ENCODE results near the gene PRKCA.

PRKCA gene

DNA sequence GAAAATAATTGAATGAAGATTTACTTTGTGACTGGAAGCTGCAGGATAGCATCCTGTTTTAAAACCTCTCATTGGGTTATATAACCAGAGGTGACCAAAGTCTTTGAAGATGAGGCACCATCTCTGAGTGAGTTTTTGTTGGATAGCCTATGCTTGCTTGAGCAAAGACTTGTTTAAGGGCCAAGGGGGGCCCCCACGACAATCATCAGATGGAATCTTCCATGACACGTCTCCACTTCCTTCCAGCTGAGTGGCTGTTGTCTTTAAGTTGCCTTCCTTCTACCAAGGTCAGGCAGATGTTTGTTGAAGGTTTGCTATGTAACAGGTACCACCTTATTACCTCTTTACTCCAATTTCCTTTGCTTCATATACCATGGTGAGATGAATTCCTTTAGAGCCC is 188.8 kb downstream of the PRKCA start:
- Histone ChIP-seq H3K27ac (replicated peaks; ENCODE audit: low read length) (no peak overlapping the region), H2BK120ac (ENCODE audit: low read depth, low read length) (no peak overlapping the region), H3K4me1 (ENCODE audit: control insufficient read depth in 2 of 2, insufficient read depth in 1 of 2, low read depth in 1 of 2, low read length in 2 of 2) (peaks cover 8 to 10% of the 10 kb centered on the region in 2 donors), H2BK15ac (ENCODE audit: low read length) (no peak overlapping the region), H3K4ac (ENCODE audit: low read length) (no peak overlapping the region), H3K9ac (ENCODE audit: low read depth, low read length, poor library complexity) (no peak overlapping the region), H4K91ac (ENCODE audit: low read depth, low read length, poor library complexity) (no peak overlapping the region), H3K9me3 (replicated peaks in 1 of 2; ENCODE audit: control insufficient read depth in 2 of 2, insufficient read depth in 1 of 2, low read depth in 1 of 2, low read length in 2 of 2) (no peaks in the 10 kb centered on the region), H3K14ac (ENCODE audit: low read length) (no peak overlapping the region), H3K23ac (ENCODE audit: low read depth, low read length, poor library complexity) (no peak overlapping the region), H2AFZ (ENCODE audit: low read length) (no peak overlapping the region), H3K36me3 (replicated peaks in 1 of 2; ENCODE audit: control insufficient read depth in 2 of 2, insufficient read depth in 2 of 2, low read length in 2 of 2) (no peaks in the 10 kb centered on the region), H2BK12ac (ENCODE audit: low read length) (no peak overlapping the region), H3K79me1 (ENCODE audit: low read depth, low read length) (no peaks in the 10 kb centered on the region), H3K27me3 (ENCODE audit: control insufficient read depth in 3 of 3, insufficient read depth in 3 of 3, low read depth in 1 of 3, low read length in 3 of 3) (no peaks in the 10 kb centered on the region), H4K8ac (ENCODE audit: low read depth, low read length) (no peak overlapping the region), H2AK5ac (ENCODE audit: low read depth, low read length) (no peak overlapping the region), H3K4me2 (ENCODE audit: insufficient read depth, low read length, poor library complexity, severe bottlenecking) (no peak overlapping the region), H2BK5ac (ENCODE audit: low read length) (no peak overlapping the region), H3K4me3 (ENCODE audit: low read length in 2 of 2) (no peak overlapping the region), H3K18ac (ENCODE audit: low read length) (no peak overlapping the region)
- WGBS, 2 donors (ENCODE audit: extremely low coverage in 2 of 2, insufficient read length in 2 of 2, insufficient replicate concordance in 1 of 2) = no CpG with 5 or more reads among the region's 2 CpGs
- no peak for DNase-seq (ENCODE audit: low spot score)

DNA sequence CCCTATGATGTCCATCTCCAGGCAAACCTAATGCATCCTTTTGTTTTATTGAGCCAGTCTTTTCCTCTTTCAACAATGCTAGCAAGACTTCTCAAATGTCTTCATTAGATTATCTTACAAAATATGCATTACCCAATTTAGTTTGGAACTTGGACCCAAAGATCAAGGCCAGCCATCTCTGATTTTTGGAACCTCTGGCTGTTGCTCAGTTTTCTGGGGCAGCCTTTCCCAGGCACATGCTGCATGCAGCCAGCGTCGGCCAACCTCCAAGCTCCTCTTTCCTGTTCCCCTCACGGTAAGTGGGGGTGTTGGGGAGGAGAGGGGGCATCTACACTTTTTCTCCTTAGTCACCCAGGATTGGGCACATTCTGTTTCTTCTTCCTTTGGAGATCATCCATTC is 189.3 kb downstream of the PRKCA start:
- Histone ChIP-seq H2BK12ac (ENCODE audit: low read length) (no peak overlapping the region), H2AFZ (ENCODE audit: low read length) (no peak overlapping the region), H2BK120ac (ENCODE audit: low read depth, low read length) (no peak overlapping the region), H3K27me3 (ENCODE audit: control insufficient read depth in 3 of 3, insufficient read depth in 3 of 3, low read depth in 1 of 3, low read length in 3 of 3) (no peaks in the 10 kb centered on the region), H3K9me3 (replicated peaks in 1 of 2; ENCODE audit: control insufficient read depth in 2 of 2, insufficient read depth in 1 of 2, low read depth in 1 of 2, low read length in 2 of 2) (no peaks in the 10 kb centered on the region), H2AK5ac (ENCODE audit: low read depth, low read length) (no peak overlapping the region), H3K4me3 (ENCODE audit: low read length in 2 of 2) (no peak overlapping the region), H3K18ac (ENCODE audit: low read length) (no peak overlapping the region), H3K4me1 (ENCODE audit: control insufficient read depth in 2 of 2, insufficient read depth in 1 of 2, low read depth in 1 of 2, low read length in 2 of 2) (peaks cover 8 to 10% of the 10 kb centered on the region in 2 donors), H3K27ac (replicated peaks; ENCODE audit: low read length) (no peak overlapping the region), H3K79me1 (ENCODE audit: low read depth, low read length) (no peaks in the 10 kb centered on the region), H3K14ac (ENCODE audit: low read length) (no peak overlapping the region), H3K4ac (ENCODE audit: low read length) (no peak overlapping the region), H3K23ac (ENCODE audit: low read depth, low read length, poor library complexity) (no peak overlapping the region), H2BK15ac (ENCODE audit: low read length) (no peak overlapping the region), H3K9ac (ENCODE audit: low read depth, low read length, poor library complexity) (no peak overlapping the region), H3K4me2 (ENCODE audit: insufficient read depth, low read length, poor library complexity, severe bottlenecking) (no peak overlapping the region), H4K8ac (ENCODE audit: low read depth, low read length) (no peak overlapping the region), H4K91ac (ENCODE audit: low read depth, low read length, poor library complexity) (no peak overlapping the region), H3K36me3 (replicated peaks in 1 of 2; ENCODE audit: control insufficient read depth in 2 of 2, insufficient read depth in 2 of 2, low read length in 2 of 2) (no peaks in the 10 kb centered on the region), H2BK5ac (ENCODE audit: low read length) (no peak overlapping the region)
- WGBS, 2 donors (ENCODE audit: extremely low coverage in 2 of 2, insufficient read length in 2 of 2, insufficient replicate concordance in 1 of 2) = no CpG with 5 or more reads among the region's 3 CpGs
- no peak for DNase-seq (ENCODE audit: low spot score)

DNA sequence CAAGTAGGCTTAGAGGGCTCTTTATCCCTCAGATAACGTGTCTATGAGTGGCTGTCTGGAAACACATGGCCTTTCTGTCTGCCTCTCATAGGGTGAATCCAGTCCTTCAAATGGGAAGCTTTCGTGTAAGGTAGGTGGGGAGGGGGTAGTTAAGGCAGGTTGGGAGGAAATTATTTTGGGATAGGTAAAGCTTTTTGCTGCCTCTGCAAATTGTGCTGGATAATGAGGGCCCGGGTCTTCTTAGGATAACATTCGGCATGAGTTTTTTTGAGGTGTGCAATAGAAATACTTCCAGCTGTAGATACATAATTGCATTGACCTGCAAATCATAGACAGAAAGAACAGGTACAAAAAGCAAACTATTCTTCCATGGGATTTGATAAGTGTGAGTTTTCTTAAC is 189.7 kb downstream of the PRKCA start:
- no peak overlapping the region for H2BK120ac ChIP-seq (ENCODE audit: low read depth, low read length)
- H3K27me3 ChIP-seq (ENCODE audit: control insufficient read depth in 3 of 3, insufficient read depth in 3 of 3, low read depth in 1 of 3, low read length in 3 of 3) = no peaks in the 10 kb centered on the region
- peaks cover 8 to 10% of the 10 kb centered on the region in 2 donors for H3K4me1 ChIP-seq (ENCODE audit: control insufficient read depth in 2 of 2, insufficient read depth in 1 of 2, low read depth in 1 of 2, low read length in 2 of 2)
- H4K8ac ChIP-seq (ENCODE audit: low read depth, low read length) = no peak overlapping the region
- no peak overlapping the region for H4K91ac ChIP-seq (ENCODE audit: low read depth, low read length, poor library complexity)
- H2BK5ac ChIP-seq (ENCODE audit: low read length) = no peak overlapping the region
- no peak overlapping the region for H2AFZ ChIP-seq (ENCODE audit: low read length)
- no peak overlapping the region for H2BK15ac ChIP-seq (ENCODE audit: low read length)
- H3K9ac ChIP-seq (ENCODE audit: low read depth, low read length, poor library complexity) = no peak overlapping the region
- H3K4me2 ChIP-seq (ENCODE audit: insufficient read depth, low read length, poor library complexity, severe bottlenecking) = no peak overlapping the region
- H3K14ac ChIP-seq (ENCODE audit: low read length) = no peak overlapping the region
- H2BK12ac ChIP-seq (ENCODE audit: low read length) = no peak overlapping the region
- H2AK5ac ChIP-seq (ENCODE audit: low read depth, low read length) = no peak overlapping the region
- no CpG with 5 or more reads among the region's 4 CpGs for WGBS, 2 donors (ENCODE audit: extremely low coverage in 2 of 2, insufficient read length in 2 of 2, insufficient replicate concordance in 1 of 2)
- no peak overlapping the region for H3K27ac ChIP-seq (replicated peaks; ENCODE audit: low read length)
- H3K23ac ChIP-seq (ENCODE audit: low read depth, low read length, poor library complexity) = no peak overlapping the region
- no peaks in the 10 kb centered on the region for H3K79me1 ChIP-seq (ENCODE audit: low read depth, low read length)
- DNase-seq (ENCODE audit: low spot score) = no peak
- no peak overlapping the region for H3K18ac ChIP-seq (ENCODE audit: low read length)
- no peaks in the 10 kb centered on the region for H3K9me3 ChIP-seq (replicated peaks in 1 of 2; ENCODE audit: control insufficient read depth in 2 of 2, insufficient read depth in 1 of 2, low read depth in 1 of 2, low read length in 2 of 2)
- no peak overlapping the region for H3K4ac ChIP-seq (ENCODE audit: low read length)
- no peaks in the 10 kb centered on the region for H3K36me3 ChIP-seq (replicated peaks in 1 of 2; ENCODE audit: control insufficient read depth in 2 of 2, insufficient read depth in 2 of 2, low read length in 2 of 2)
- no peak overlapping the region for H3K4me3 ChIP-seq (ENCODE audit: low read length in 2 of 2)

DNA sequence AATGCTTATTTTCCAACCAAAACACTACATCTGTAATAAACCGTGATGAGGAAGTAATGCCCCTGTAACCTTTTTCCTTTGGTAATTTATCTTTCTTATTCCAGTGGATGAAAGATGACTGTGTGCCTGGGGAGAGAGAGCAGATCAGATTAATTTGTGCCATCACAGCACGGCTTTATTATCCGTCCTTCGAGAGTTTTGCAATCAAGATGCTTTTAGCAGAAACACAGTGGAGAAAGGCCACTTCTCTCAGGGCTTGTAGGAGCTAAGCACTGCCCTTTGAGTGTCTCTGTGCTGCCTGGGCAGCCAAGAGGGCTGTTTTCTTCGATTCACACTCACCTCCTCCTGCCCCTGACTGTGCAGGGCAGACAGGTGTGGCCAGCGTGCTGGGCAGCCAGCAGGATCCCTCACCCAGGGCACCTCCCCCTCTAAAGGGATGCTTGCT is 190.2 kb downstream of the PRKCA start:
- H3K18ac ChIP-seq (ENCODE audit: low read length) = no peak overlapping the region
- no peak for DNase-seq (ENCODE audit: low spot score)
- WGBS, 2 donors (ENCODE audit: extremely low coverage in 2 of 2, insufficient read length in 2 of 2, insufficient replicate concordance in 1 of 2) = no CpG with 5 or more reads among the region's 6 CpGs
- no peaks in the 10 kb centered on the region for H3K36me3 ChIP-seq (replicated peaks in 1 of 2; ENCODE audit: control insufficient read depth in 2 of 2, insufficient read depth in 2 of 2, low read length in 2 of 2)
- peaks cover 8 to 10% of the 10 kb centered on the region in 2 donors for H3K4me1 ChIP-seq (ENCODE audit: control insufficient read depth in 2 of 2, insufficient read depth in 1 of 2, low read depth in 1 of 2, low read length in 2 of 2)
- H4K91ac ChIP-seq (ENCODE audit: low read depth, low read length, poor library complexity) = no peak overlapping the region
- no peak overlapping the region for H3K4me3 ChIP-seq (ENCODE audit: low read length in 2 of 2)
- H2AK5ac ChIP-seq (ENCODE audit: low read depth, low read length) = no peak overlapping the region
- H3K27me3 ChIP-seq (ENCODE audit: control insufficient read depth in 3 of 3, insufficient read depth in 3 of 3, low read depth in 1 of 3, low read length in 3 of 3) = no peaks in the 10 kb centered on the region
- H2BK5ac ChIP-seq (ENCODE audit: low read length) = no peak overlapping the region
- H2BK120ac ChIP-seq (ENCODE audit: low read depth, low read length) = no peak overlapping the region
- no peak overlapping the region for H3K14ac ChIP-seq (ENCODE audit: low read length)
- H3K27ac ChIP-seq (replicated peaks; ENCODE audit: low read length) = no peak overlapping the region
- no peaks in the 10 kb centered on the region for H3K79me1 ChIP-seq (ENCODE audit: low read depth, low read length)
- no peak overlapping the region for H4K8ac ChIP-seq (ENCODE audit: low read depth, low read length)
- H2BK15ac ChIP-seq (ENCODE audit: low read length) = no peak overlapping the region
- H3K9ac ChIP-seq (ENCODE audit: low read depth, low read length, poor library complexity) = no peak overlapping the region
- H3K4me2 ChIP-seq (ENCODE audit: insufficient read depth, low read length, poor library complexity, severe bottlenecking) = no peak overlapping the region
- H3K9me3 ChIP-seq (replicated peaks in 1 of 2; ENCODE audit: control insufficient read depth in 2 of 2, insufficient read depth in 1 of 2, low read depth in 1 of 2, low read length in 2 of 2) = no peaks in the 10 kb centered on the region
- H3K23ac ChIP-seq (ENCODE audit: low read depth, low read length, poor library complexity) = no peak overlapping the region
- H3K4ac ChIP-seq (ENCODE audit: low read length) = peak overlapping the region; percentile 90
- no peak overlapping the region for H2AFZ ChIP-seq (ENCODE audit: low read length)
- no peak overlapping the region for H2BK12ac ChIP-seq (ENCODE audit: low read length)

Data from neuronal stem cell (in vitro differentiated cells).